HL-60 (cell line): ENCODE measurements around the gene SMCO4.

ENCODE experiments used
- CTCF ChIP-seq: IDR thresholded peaks from one replicate; pipeline ENCODE4 v1.5.1; 2011; ENCODE audit warnings: low read length, control low read depth, inconsistent platforms; ENCODE audit not compliant: insufficient read depth
- GABPA ChIP-seq: IDR thresholded peaks from 2 replicates; pipeline ENCODE4 v1.6.1; 2012; ENCODE audit warnings: low read depth
- TF ChIP-seq, protein P1 (sequence below): IDR thresholded peaks from 2 replicates; pipeline ENCODE4 v1.6.1; 2012; ENCODE audit warnings: low read depth; ENCODE audit not compliant: insufficient replicate concordance

DNA sequence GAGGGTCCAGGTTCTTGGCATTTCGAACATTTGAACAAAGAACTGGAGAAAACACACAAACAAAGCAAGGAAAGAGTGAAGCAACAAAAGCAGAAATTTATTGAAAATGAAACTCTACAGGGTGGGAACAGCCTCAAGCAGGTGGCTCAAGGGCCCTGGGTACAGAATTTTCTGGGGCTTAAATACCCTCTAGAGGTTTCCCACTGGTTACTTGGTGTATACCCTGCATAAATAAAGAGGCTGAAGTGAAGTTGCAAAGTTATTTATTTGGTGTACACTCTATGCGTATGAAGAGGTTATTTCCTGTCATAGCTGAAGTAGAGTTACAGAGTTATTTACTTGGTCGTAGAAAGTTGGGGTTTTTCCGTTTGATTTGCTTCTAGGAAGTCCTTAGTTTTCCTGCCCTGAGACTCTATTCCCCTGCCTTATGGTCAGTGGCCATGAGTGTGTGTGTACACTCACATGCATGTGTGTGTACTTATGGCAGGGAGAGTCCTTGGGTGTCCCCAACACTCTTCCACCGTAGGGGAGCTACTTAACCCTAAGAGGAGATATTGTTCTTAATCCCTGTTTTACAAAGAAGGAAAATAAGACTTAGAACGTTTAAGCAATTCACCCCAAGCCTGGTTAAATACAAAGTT lies 5.6 kb upstream of the SMCO4 start:
- no peak for TF ChIP-seq CTCF
- TF ChIP-seq GABPA, result no peak
- TF ChIP-seq, protein P1, sequence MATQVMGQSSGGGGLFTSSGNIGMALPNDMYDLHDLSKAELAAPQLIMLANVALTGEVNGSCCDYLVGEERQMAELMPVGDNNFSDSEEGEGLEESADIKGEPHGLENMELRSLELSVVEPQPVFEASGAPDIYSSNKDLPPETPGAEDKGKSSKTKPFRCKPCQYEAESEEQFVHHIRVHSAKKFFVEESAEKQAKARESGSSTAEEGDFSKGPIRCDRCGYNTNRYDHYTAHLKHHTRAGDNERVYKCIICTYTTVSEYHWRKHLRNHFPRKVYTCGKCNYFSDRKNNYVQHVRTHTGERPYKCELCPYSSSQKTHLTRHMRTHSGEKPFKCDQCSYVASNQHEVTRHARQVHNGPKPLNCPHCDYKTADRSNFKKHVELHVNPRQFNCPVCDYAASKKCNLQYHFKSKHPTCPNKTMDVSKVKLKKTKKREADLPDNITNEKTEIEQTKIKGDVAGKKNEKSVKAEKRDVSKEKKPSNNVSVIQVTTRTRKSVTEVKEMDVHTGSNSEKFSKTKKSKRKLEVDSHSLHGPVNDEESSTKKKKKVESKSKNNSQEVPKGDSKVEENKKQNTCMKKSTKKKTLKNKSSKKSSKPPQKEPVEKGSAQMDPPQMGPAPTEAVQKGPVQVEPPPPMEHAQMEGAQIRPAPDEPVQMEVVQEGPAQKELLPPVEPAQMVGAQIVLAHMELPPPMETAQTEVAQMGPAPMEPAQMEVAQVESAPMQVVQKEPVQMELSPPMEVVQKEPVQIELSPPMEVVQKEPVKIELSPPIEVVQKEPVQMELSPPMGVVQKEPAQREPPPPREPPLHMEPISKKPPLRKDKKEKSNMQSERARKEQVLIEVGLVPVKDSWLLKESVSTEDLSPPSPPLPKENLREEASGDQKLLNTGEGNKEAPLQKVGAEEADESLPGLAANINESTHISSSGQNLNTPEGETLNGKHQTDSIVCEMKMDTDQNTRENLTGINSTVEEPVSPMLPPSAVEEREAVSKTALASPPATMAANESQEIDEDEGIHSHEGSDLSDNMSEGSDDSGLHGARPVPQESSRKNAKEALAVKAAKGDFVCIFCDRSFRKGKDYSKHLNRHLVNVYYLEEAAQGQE, result no peak
